Heart left ventricle (tissue), 16 donors: ENCODE data around the gene SMDT1. TPM values are rescaled to one million over a fixed set of nuclear protein-coding genes. Genes with fewer than 3 reads are reported as not detected.
A peak's percentile ranks its signal among the peaks of the same experiment; 100 is the strongest.

Source experiments
- ATAC-seq, 4 donors: fragments of 200-7000 bp; cut with Tn5 transposase; one replicate each; pipeline ENCODE4 v1.9.1; 2020 to 2022; ENCODE audit warnings: moderate library complexity in 4 of 4, mild to moderate bottlenecking in 3 of 4, moderate number of reproducible peaks in 1 of 4
- DNase-seq, 5 donors: peaks; one replicate each; pipeline ENCODE4 v3.0.0-alpha.2; 2020
- H3K27ac ChIP-seq, 12 donors: fragments of 200-600 bp; sonication (generic) in 4 of 12; one replicate each; pipeline versions ENCODE4 v1.5.0 to v1.8.0; 2016 to 2022; ENCODE audit warnings: mild to moderate bottlenecking in 2 of 12
- H3K27me3 ChIP-seq, 9 donors: fragments of 200-600 bp; sonication (generic) in 2 of 9; one replicate each; pipeline versions ENCODE4 v1.5.1 to v1.8.0; 2016 to 2022; ENCODE audit warnings: mild to moderate bottlenecking in 3 of 9
- H3K36me3 ChIP-seq, 9 donors: fragments of 200-600 bp; sonication (generic) in 2 of 9; one replicate each; pipeline versions ENCODE4 v1.5.0 to v1.8.0; 2018 to 2022; ENCODE audit warnings: mild to moderate bottlenecking in 2 of 9
- H3K4me1 ChIP-seq, 12 donors: fragments of 200-600 bp; sonication (generic) in 4 of 12; one replicate each; pipeline versions ENCODE4 v1.5.0 to v1.8.0; 2016 to 2022; ENCODE audit warnings: mild to moderate bottlenecking in 3 of 12
- H3K4me3 ChIP-seq, 12 donors: fragments of 200-600 bp; sonication (generic) in 4 of 12; one replicate each; pipeline versions ENCODE4 v1.5.0 to v1.8.0; 2017 to 2022; ENCODE audit warnings: mild to moderate bottlenecking in 9 of 12, moderate library complexity in 4 of 12
- H3K9me3 ChIP-seq, 12 donors: fragments of 200-600 bp; sonication (generic) in 4 of 12; one replicate each; pipeline versions ENCODE4 v1.5.0 to v1.8.0; 2016 to 2022; ENCODE audit warnings: mild to moderate bottlenecking in 1 of 12
- CTCF ChIP-seq, 12 donors: fragments of 200-600 bp; sonication (generic) in 4 of 12; IDR thresholded peaks; one replicate each; pipeline versions ENCODE4 v1.5.0 to v1.8.0; 2018 to 2022; ENCODE audit warnings: antibody characterized with exemption in 12 of 12, mild to moderate bottlenecking in 5 of 12
- POLR2A ChIP-seq, 2 donors: fragments of 450-650 bp; IDR thresholded peaks; one replicate each; pipeline ENCODE4 v1.6.1; 2017; ENCODE audit warnings: antibody characterized with exemption in 2 of 2, mild to moderate bottlenecking in 2 of 2, moderate library complexity in 2 of 2
- WGBS, 4 donors: extraction: QIAGEN DNeasy Blood & Tissue Kit in 2 of 4; methylation state at CpG; one replicate each; pipeline versions ENCODE4 v1.1.5 to v1.1.7; 2013 to 2018; 5-methylcytosine and 5-hydroxymethylcytosine counted together
- intact Hi-C, 10 donors: fragments of 100-400 bp; cut with DNase I; formaldehyde crosslinking; loops; one replicate each; pipeline versions ENCODE4 v1.11.1 to v1.14.2; 2022
- polyA plus RNA-seq, 2 donors: library from polyadenylated mRNA; stranded (reverse); fragments of 200-250 nt; gene quantifications; one replicate each; pipeline ENCODE4 v1.2.3, GENCODE V29; 2013
- total RNA-seq, 9 donors: library from RNA; depleted of rRNA in 2 of 9; stranded (reverse); fragments of >200 nt in 2 of 9; fragmentation: NEBNext Ultra II Directional in 3 of 9; extraction: Animal tissue kit (Norgen Biotek cat#: 25700) in 3 of 9; gene quantifications; one replicate each; pipeline versions ENCODE4 v1.1.0 to v1.2.4, GENCODE V29; 2016 to 2023
- donor health status: ischemic (EF 13 %, LVEDD 7.1; RV severe dilation, severe dysfunction).
- donor health status: healthy with polysubstance abuse.
- donor health status: DM: no; HTN: yes; CAD: no.
- donor health status: DM: no; HTN: no; CAD: no.
- donor health status: ischemic (EF 25% LVEDD 6.9; RV normal size, moderate dysfunction).
- donor health status: ischemic (EF 25% LVEDD 5.7; RV mildly dilated, moderate dysfunction).
- donor health status: healthy.
- donor health status: DM: yes; HTN: yes; CAD: no.
- donor health status: ischemic (EF 35%, LVEDD 5.7; RV mildly dilated, moderate dysfunction).
- donor health status: nonischemic (EF 11% LVEDD 7.7; RV severe dilation, severe dysfunction).
- donor health status: DM: yes; HTN: yes; CAD: no.
- donor health status: PGD.
- donor health status: ischemic (EF 29% LVEDD 5.4; RV normal size, mild dysfunction).
- donor health status: nonischemic (EF 23%, LVEDD 6.1; RV moderate dilation, normal function).

SMDT1 gene
- total and polyA plus RNA-seq, 11 donors: 15.3 to 235 (median 117) TPM

- intact Hi-C loops: no loop called here
- H3K9me3 ChIP-seq: no peaks in the 10 kb centered on the region
- TF ChIP-seq POLR2A (IDR thresholded peaks at IDR 0.05): no peak
- no peak for TF ChIP-seq CTCF (IDR thresholded peaks at IDR 0.05)
- H3K36me3 ChIP-seq: peaks cover 0 to 60% (median 53%) of the 10 kb centered on the region in 9 donors
- H3K27me3 ChIP-seq: no peaks in the 10 kb centered on the region
- no peak overlapping the region for H3K4me3 ChIP-seq
- peaks cover 6 to 72% (median 43%) of the 10 kb centered on the region in 12 donors for H3K4me1 ChIP-seq
- 88 to 97% (median 92%) methylated on average over 3 to 4 of the region's 4 CpGs for WGBS, 4 donors
- H3K27ac ChIP-seq: no peak overlapping the region
- DNase-seq (no peak), ATAC-seq (no peak)
These were observed 3.6 kb downstream of the SMDT1 start for GRCh38 chr22:42083119-42083518.

GRCh38 chr22:42084874-42085273 lies 5.4 kb downstream of the SMDT1 start:
- 92 to 95% (median 92%) methylated on average over 8 of the region's 8 CpGs for WGBS, 4 donors
- intact Hi-C loops: no loop called here
- Histone ChIP-seq H3K4me3 (no peak overlapping the region), H3K27me3 (no peaks in the 10 kb centered on the region), H3K4me1 (peaks cover 4 to 73% (median 41%) of the 10 kb centered on the region in 12 donors), H3K9me3 (peaks cover 0 to 4% (median 0%) of the 10 kb centered on the region in 12 donors), H3K27ac (no peak overlapping the region), H3K36me3 (peaks cover 0 to 60% (median 53%) of the 10 kb centered on the region in 9 donors)
- ATAC-seq (no peak), DNase-seq (no peak)
- TF ChIP-seq POLR2A (IDR thresholded peaks at IDR 0.05) (no peak), CTCF (IDR thresholded peaks at IDR 0.05) (no peak)

GRCh38 chr22:42086051-42086450 lies 6.6 kb downstream of the SMDT1 start:
- Histone ChIP-seq H3K36me3 (peaks cover 0 to 60% (median 53%) of the 10 kb centered on the region in 9 donors), H3K27ac (peak overlapping the region in 9 of 12 donors; percentile 4 to 39 (median 18)), H3K27me3 (no peaks in the 10 kb centered on the region), H3K4me1 (peaks cover 4 to 65% (median 33%) of the 10 kb centered on the region in 12 donors), H3K9me3 (peaks cover 0 to 4% (median 0%) of the 10 kb centered on the region in 12 donors), H3K4me3 (no peak overlapping the region)
- no peak for ATAC-seq
- no peak for DNase-seq
- TF ChIP-seq CTCF (IDR thresholded peaks at IDR 0.05) (no peak), POLR2A (IDR thresholded peaks at IDR 0.05) (no peak)
- intact Hi-C loops: no loop called here
- 37 to 59% (median 51%) methylated on average over 6 of the region's 6 CpGs for WGBS, 4 donors

- 0 to 1% (median 0%) methylated on average over 38 to 71 of the region's 71 CpGs for WGBS, 4 donors
These were observed 11.3 kb downstream of the SMDT1 start, which contains the start of gene NDUFA6 for GRCh38 chr22:42090596-42091454. NDUFA6 (minus strand) TSS chr22:42090772; CDS start chr22:42090744, 28 bp downstream.

More at GRCh38 chr22:42090596-42091454, 11.3 kb downstream of the SMDT1 start, which contains the start of gene NDUFA6:
- H3K27me3 ChIP-seq: no peaks in the 10 kb centered on the region
- H3K4me3 ChIP-seq: peak within 1 kb of the TSS; percentile 65 to 93 (median 84)
- intact Hi-C loops: loop anchor here in 9 of 10 donors (1.0 to 10.0 kb wide), 7 partner anchors 11 to 346 kb away; partner anchors contain the start of genes NFAM1 (in 2 of the 9), NAGA (in 1 of the 9) and SMDT1 (in 1 of the 9)
- peaks cover 0 to 4% (median 0%) of the 10 kb centered on the region in 12 donors for H3K9me3 ChIP-seq
- peaks cover 0 to 16% (median 13%) of the 10 kb centered on the region in 9 donors for H3K36me3 ChIP-seq
- DNase-seq: peak; percentile 98 to 99 (median 99)
- peak within 1 kb of the TSS; percentile 95 to 99 (median 98) for H3K27ac ChIP-seq
- TF ChIP-seq POLR2A (IDR thresholded peaks at IDR 0.05) (peak; percentile 57 to 89), CTCF (IDR thresholded peaks at IDR 0.05) (peak; percentile 84 to 99 (median 96))
- peaks cover 3 to 42% (median 27%) of the 10 kb centered on the region in 12 donors for H3K4me1 ChIP-seq
- ATAC-seq: peak; percentile 96 to 99 (median 98)
